GM23248 (cell line): ENCODE data around the gene ELAVL4. TPM values are rescaled to one million over a fixed set of nuclear protein-coding genes. Genes with fewer than 3 reads are reported as not detected.

ENCODE experiments used
- DNase-seq: peaks from one replicate; pipeline ENCODE4 v3.0.0-alpha.2; 2015
- H2AFZ ChIP-seq: fragments of 200-600 bp; sonication (generic); 2 replicates; pipeline ENCODE4 v1.6.1; 2016; ENCODE audit warnings: antibody characterized with exemption
- H3F3A ChIP-seq: fragments of 200-600 bp; sonication (generic); 2 replicates; pipeline ENCODE4 v1.6.1; 2016; ENCODE audit warnings: mild to moderate bottlenecking, antibody characterized with exemption, mixed run types; ENCODE audit not compliant: insufficient read depth
- H3K27ac ChIP-seq: fragments of 200-600 bp; sonication (generic); 2 replicates; pipeline ENCODE4 v1.5.1; 2016; ENCODE audit warnings: mild to moderate bottlenecking
- H3K27me3 ChIP-seq: fragments of 200-600 bp; sonication (generic); replicated peaks from 2 replicates; pipeline ENCODE4 v1.6.1; 2016; ENCODE audit warnings: mild to moderate bottlenecking; ENCODE audit not compliant: insufficient read depth
- H3K36me3 ChIP-seq: fragments of 200-600 bp; sonication (generic); 2 replicates; pipeline ENCODE4 v1.6.1; 2016; ENCODE audit warnings: low read depth, mild to moderate bottlenecking
- H3K4me1 ChIP-seq: fragments of 200-600 bp; sonication (generic); 2 replicates; pipeline ENCODE4 v1.6.1; 2016; ENCODE audit warnings: mild to moderate bottlenecking; ENCODE audit not compliant: insufficient read depth
- H3K4me2 ChIP-seq: fragments of 200-600 bp; sonication (generic); one replicate; pipeline ENCODE4 v1.6.1; 2016; ENCODE audit warnings: mild to moderate bottlenecking; ENCODE audit not compliant: unreplicated experiment
- H3K4me3 ChIP-seq: fragments of 200-600 bp; sonication (generic); 2 replicates; pipeline ENCODE4 v1.5.1; 2016; ENCODE audit warnings: mild to moderate bottlenecking
- H3K79me2 ChIP-seq: fragments of 200-600 bp; sonication (generic); 2 replicates; pipeline ENCODE4 v1.6.1; 2016; ENCODE audit warnings: mild to moderate bottlenecking; ENCODE audit not compliant: insufficient read depth
- H3K9ac ChIP-seq: fragments of 200-600 bp; sonication (generic); 2 replicates; pipeline ENCODE4 v1.6.1; 2016; ENCODE audit warnings: mild to moderate bottlenecking
- H3K9me2 ChIP-seq: fragments of 200-600 bp; sonication (generic); 2 replicates; pipeline ENCODE4 v1.6.1; 2016; ENCODE audit warnings: mixed run types, mild to moderate bottlenecking, moderate library complexity; ENCODE audit not compliant: insufficient read depth
- H3K9me3 ChIP-seq: fragments of 200-600 bp; sonication (generic); one replicate; pipeline ENCODE4 v1.6.1; 2017; ENCODE audit warnings: low read depth
- H4K20me1 ChIP-seq: fragments of 200-600 bp; sonication (generic); 2 replicates; pipeline ENCODE4 v1.6.0; 2016; ENCODE audit not compliant: insufficient read depth
- EZH2 ChIP-seq: fragments of 200-600 bp; sonication (generic); IDR thresholded peaks from 2 replicates; pipeline ENCODE4 v1.6.1; 2018; ENCODE audit warnings: antibody characterized with exemption, mild to moderate bottlenecking; ENCODE audit not compliant: insufficient read depth, poor library complexity, severe bottlenecking
- EZH2phosphoT487 ChIP-seq: fragments of 200-600 bp; sonication (generic); IDR thresholded peaks from 2 replicates; pipeline ENCODE4 v1.6.1; 2018; ENCODE audit warnings: antibody characterized with exemption, moderate library complexity, mild to moderate bottlenecking, low read depth; ENCODE audit not compliant: insufficient read depth
- WGBS, 2 experiments: methylation state at CpG; one replicate each; pipeline ENCODE4 v1.1.6; 2015 to 2017; ENCODE audit warnings: low lambda C conversion rate in 2 of 2, low coverage in 1 of 2; ENCODE audit errors: missing lambda C conversion rate in 2 of 2; 5-methylcytosine and 5-hydroxymethylcytosine counted together
- in situ Hi-C: fragments of 300-500 bp; cut with MboI; formaldehyde crosslinking; loops from 2 replicates; pipeline ENCODE4 v1.15.0; 2020
- polyA plus RNA-seq: library from polyadenylated mRNA; unstranded; fragments of >200 nt; fragmentation: Nextera tagmentation; extraction: Ambion mirVana; gene quantifications from 2 replicates; pipeline ENCODE4 v1.2.1, GENCODE V29; 2016
- total RNA-seq: library from RNA; depleted of rRNA; stranded (reverse); fragments of >200 nt; shearing (Covaris generic); gene quantifications from 2 replicates; pipeline ENCODE4 v1.2.3, GENCODE V29; 2014

Gene ELAVL4
- total and polyA plus RNA-seq, 2 experiments from 2014 or later = 0.18 TPM; not detected in 1

DNA sequence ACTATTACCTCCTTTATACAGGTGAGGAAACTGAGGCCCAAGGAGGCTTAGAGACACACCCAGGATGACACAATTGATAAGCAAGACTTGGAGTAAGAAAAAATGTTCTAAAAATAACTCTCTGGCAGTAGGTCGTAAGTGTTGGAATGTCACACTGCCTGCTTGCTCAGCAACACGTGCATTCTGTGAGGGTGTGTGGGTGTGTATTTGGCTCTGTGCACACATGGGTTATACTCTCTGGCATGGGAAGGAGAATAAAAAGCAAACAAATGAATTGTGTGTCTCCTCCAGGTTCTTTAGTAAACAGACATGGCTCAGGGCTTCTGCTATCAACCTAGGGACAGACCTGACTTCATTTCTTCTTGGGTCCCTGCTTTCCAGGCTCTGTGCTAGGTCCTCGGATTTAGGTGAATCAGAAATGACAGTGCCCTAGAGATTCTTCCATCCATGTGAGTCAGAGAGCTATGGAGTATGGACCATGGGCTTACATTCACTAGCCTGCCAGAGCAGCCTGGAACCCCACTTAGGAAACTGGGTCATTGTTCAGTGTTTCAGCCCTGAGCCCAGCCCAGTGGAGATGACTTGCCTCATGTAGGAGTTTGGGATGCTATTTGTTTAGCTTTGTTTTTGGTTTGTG lies 72.4 kb downstream of the ELAVL4 start:
- TF ChIP-seq EZH2phosphoT487 (no peak), EZH2 (no peak)
- Histone ChIP-seq H3K9ac (no peak overlapping the region), H4K20me1 (no peaks in the 10 kb centered on the region), H3F3A (no peaks in the 10 kb centered on the region), H3K9me2 (no peaks in the 10 kb centered on the region), H3K27me3 (no peaks in the 10 kb centered on the region; the same call in 1 of the 2 replicates), H3K4me1 (no peaks in the 10 kb centered on the region), H3K79me2 (no peaks in the 10 kb centered on the region), H3K4me2 (no peak overlapping the region), H3K36me3 (no peaks in the 10 kb centered on the region), H3K27ac (no peak overlapping the region), H3K9me3 (no peaks in the 10 kb centered on the region), H3K4me3 (no peak overlapping the region), H2AFZ (no peak overlapping the region)
- WGBS, 2 experiments = 0 to 2% methylated on average over 3 of the region's 3 CpGs
- in situ Hi-C loops = no loop called here
- peak; percentile 51 for DNase-seq

GRCh38 chr1:50183378-50184133 lies 74.8 kb downstream of the ELAVL4 start:
- 31 to 36% methylated on average over 12 of the region's 12 CpGs for WGBS, 2 experiments

GRCh38 chr1:50189369-50189768 lies 80.6 kb downstream of the ELAVL4 start:
- no peak overlapping the region for H3K4me3 ChIP-seq
- H3K79me2 ChIP-seq = no peaks in the 10 kb centered on the region
- H3K4me1 ChIP-seq = no peaks in the 10 kb centered on the region
- H2AFZ ChIP-seq = no peak overlapping the region
- 39 to 56% methylated on average over 3 of the region's 3 CpGs for WGBS, 2 experiments
- no peak overlapping the region for H3K4me2 ChIP-seq
- DNase-seq = no peak
- H3K9me3 ChIP-seq = no peaks in the 10 kb centered on the region
- H4K20me1 ChIP-seq = no peaks in the 10 kb centered on the region
- no peaks in the 10 kb centered on the region for H3K36me3 ChIP-seq
- TF ChIP-seq EZH2phosphoT487 (no peak), EZH2 (no peak)
- no peak overlapping the region for H3K27ac ChIP-seq
- in situ Hi-C loops = no loop called here
- no peaks in the 10 kb centered on the region; the same call in 1 of the 2 replicates for H3K27me3 ChIP-seq
- H3K9me2 ChIP-seq = no peaks in the 10 kb centered on the region
- H3F3A ChIP-seq = no peaks in the 10 kb centered on the region
- H3K9ac ChIP-seq = no peak overlapping the region

More at GRCh38 chr1:50183378-50184133, 74.8 kb downstream of the ELAVL4 start:
- Histone ChIP-seq H3K27ac (no peak overlapping the region), H3K4me3 (no peak overlapping the region), H3K9ac (no peak overlapping the region), H3K79me2 (no peaks in the 10 kb centered on the region), H3F3A (no peaks in the 10 kb centered on the region), H3K4me2 (no peak overlapping the region), H3K36me3 (no peaks in the 10 kb centered on the region), H2AFZ (no peak overlapping the region), H3K4me1 (no peaks in the 10 kb centered on the region), H4K20me1 (no peaks in the 10 kb centered on the region), H3K9me2 (no peaks in the 10 kb centered on the region), H3K27me3 (no peaks in the 10 kb centered on the region; the same call in 1 of the 2 replicates), H3K9me3 (no peaks in the 10 kb centered on the region)
- TF ChIP-seq EZH2phosphoT487 = no peak
- no peak for TF ChIP-seq EZH2
- in situ Hi-C loops = no loop called here
- no peak for DNase-seq

DNA sequence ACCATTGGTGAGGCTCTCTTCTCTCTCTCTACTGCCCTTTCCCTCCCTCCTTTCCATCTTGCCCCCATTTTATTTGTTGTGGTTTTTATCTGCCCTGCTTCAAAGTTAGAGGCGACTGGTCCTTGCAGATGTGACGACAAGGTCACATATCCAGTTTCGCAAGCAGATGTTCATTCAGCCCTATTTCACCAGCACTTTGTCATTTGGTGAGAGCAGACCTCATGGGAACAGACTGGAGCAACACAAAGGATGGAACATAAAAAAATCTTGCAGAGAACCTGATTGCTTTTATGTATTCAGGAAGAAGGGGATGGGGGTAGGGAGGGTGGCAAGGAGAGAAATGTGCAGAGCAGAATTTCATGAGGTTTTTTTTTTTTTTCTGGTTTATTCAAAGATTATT lies 84.3 kb downstream of the ELAVL4 start:
- H3K9ac ChIP-seq = no peak overlapping the region
- H3K9me2 ChIP-seq = no peaks in the 10 kb centered on the region
- WGBS, 2 experiments = 5 to 19% methylated on average over 3 of the region's 3 CpGs
- no peaks in the 10 kb centered on the region; the same call in 1 of the 2 replicates for H3K27me3 ChIP-seq
- no peaks in the 10 kb centered on the region for H4K20me1 ChIP-seq
- H3K27ac ChIP-seq = no peak overlapping the region
- no peaks in the 10 kb centered on the region for H3F3A ChIP-seq
- no peak overlapping the region for H2AFZ ChIP-seq
- H3K4me1 ChIP-seq = no peaks in the 10 kb centered on the region
- H3K9me3 ChIP-seq = no peaks in the 10 kb centered on the region
- in situ Hi-C loops = no loop called here
- H3K79me2 ChIP-seq = no peaks in the 10 kb centered on the region
- H3K36me3 ChIP-seq = no peaks in the 10 kb centered on the region
- TF ChIP-seq EZH2phosphoT487 (no peak), EZH2 (no peak)
- no peak overlapping the region for H3K4me2 ChIP-seq
- no peak for DNase-seq
- H3K4me3 ChIP-seq = no peak overlapping the region
